GM21447 (cell line): ENCODE measurements around the gene TRAF4.
"Not testable (repeated sequence)": the region's sequence is repeated elsewhere in the genome, so short reads cannot be mapped to it uniquely, and the experiment has no call there.

Experiments used
- ATAC-seq: cut with Tn5 transposase; IDR thresholded peaks from one replicate; pipeline ENCODE4 v1.9.1; 2021; ENCODE audit not compliant: unreplicated experiment

TRAF4 gene

GRCh38 chr17:28777178-28777577 lies 33.4 kb downstream of the TRAF4 start:
- no peak for ATAC-seq

- not testable (repeated sequence) for ATAC-seq
Observed at GRCh38 chr17:28779601-28780000, 35.8 kb downstream of the TRAF4 start.

GRCh38 chr17:28783161-28783560 lies 39.4 kb downstream of the TRAF4 start:
- ATAC-seq, result no peak

GRCh38 chr17:28788100-28788499 lies 44.3 kb downstream of the TRAF4 start:
- ATAC-seq, result no peak

- no peak for ATAC-seq
Observed at GRCh38 chr17:28792877-28793661, 49.3 kb downstream of the TRAF4 start.

GRCh38 chr17:28794846-28795441 lies 51.1 kb downstream of the TRAF4 start:
- ATAC-seq, result not testable (repeated sequence)

GRCh38 chr17:28796062-28796461 lies 52.3 kb downstream of the TRAF4 start:
- ATAC-seq, result no peak
